BJ (cell line): ENCODE measurements around the gene APOM. TPM values are rescaled to one million over a fixed set of nuclear protein-coding genes. Genes with fewer than 3 reads are reported as not detected.
A peak's percentile ranks its signal among the peaks of the same experiment; 100 is the strongest.

Source experiments
- CTCF ChIA-PET: fragments of 350-600 bp; formaldehyde crosslinking; extraction: SDS; loops from one replicate; lab custom pipeline; 2021; ENCODE audit warnings: antibody characterized with exemption, inconsistent platforms; lab: Yijun Ruan, JAX
- POLR2A ChIA-PET: fragments of 300-600 bp; sonication (Branson Sonifier 250); formaldehyde crosslinking; extraction: SDS; loops from one replicate; lab custom pipeline; 2021; ENCODE audit warnings: antibody characterized with exemption; lab: Charles Lee
- DNase-seq: peaks from one replicate; pipeline ENCODE4 v3.0.0-alpha.2; 2011; ENCODE audit warnings: low read depth
- H3K27me3 ChIP-seq: 2 replicates; pipeline ENCODE4 v1.6.0; 2011; ENCODE audit warnings: low read length; ENCODE audit not compliant: control insufficient read depth, insufficient read depth
- H3K36me3 ChIP-seq: 2 replicates; pipeline ENCODE4 v1.5.1; 2011; ENCODE audit warnings: low read length; ENCODE audit not compliant: control insufficient read depth, insufficient read depth
- H3K4me3 ChIP-seq: 2 replicates; pipeline ENCODE4 v1.5.1; 2011; ENCODE audit warnings: low read depth, mild to moderate bottlenecking, control low read depth, low read length
- polyA plus RNA-seq: library from polyadenylated mRNA; depleted of rRNA; stranded (reverse); fragments of >200 nt; gene quantifications from 2 replicates; pipeline ENCODE4 v1.2.3, GENCODE V29; 2011
- TF ChIP-seq, protein P1 (sequence below): IDR thresholded peaks from 2 replicates; pipeline ENCODE4 v1.5.1; 2011; ENCODE audit warnings: low read depth, mild to moderate bottlenecking, control low read depth, inconsistent platforms, low read length, moderate library complexity; ENCODE audit not compliant: insufficient read depth

Gene APOM
- polyA plus RNA-seq, 1 experiment = 4.8 TPM

- H3K27me3 ChIP-seq = no peaks in the 10 kb centered on the region
- CTCF ChIA-PET = interaction anchor here (0.5 to 2.0 kb wide), 2 partner anchors 69 to 88 kb away, joined by 3 to 5 read pairs; no protein-coding TSS in a partner anchor
- peaks cover 3% of the 10 kb centered on the region; the same call in 1 of the 2 replicates for H3K36me3 ChIP-seq
- TF ChIP-seq, protein P1, sequence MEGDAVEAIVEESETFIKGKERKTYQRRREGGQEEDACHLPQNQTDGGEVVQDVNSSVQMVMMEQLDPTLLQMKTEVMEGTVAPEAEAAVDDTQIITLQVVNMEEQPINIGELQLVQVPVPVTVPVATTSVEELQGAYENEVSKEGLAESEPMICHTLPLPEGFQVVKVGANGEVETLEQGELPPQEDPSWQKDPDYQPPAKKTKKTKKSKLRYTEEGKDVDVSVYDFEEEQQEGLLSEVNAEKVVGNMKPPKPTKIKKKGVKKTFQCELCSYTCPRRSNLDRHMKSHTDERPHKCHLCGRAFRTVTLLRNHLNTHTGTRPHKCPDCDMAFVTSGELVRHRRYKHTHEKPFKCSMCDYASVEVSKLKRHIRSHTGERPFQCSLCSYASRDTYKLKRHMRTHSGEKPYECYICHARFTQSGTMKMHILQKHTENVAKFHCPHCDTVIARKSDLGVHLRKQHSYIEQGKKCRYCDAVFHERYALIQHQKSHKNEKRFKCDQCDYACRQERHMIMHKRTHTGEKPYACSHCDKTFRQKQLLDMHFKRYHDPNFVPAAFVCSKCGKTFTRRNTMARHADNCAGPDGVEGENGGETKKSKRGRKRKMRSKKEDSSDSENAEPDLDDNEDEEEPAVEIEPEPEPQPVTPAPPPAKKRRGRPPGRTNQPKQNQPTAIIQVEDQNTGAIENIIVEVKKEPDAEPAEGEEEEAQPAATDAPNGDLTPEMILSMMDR = no peak
- DNase-seq = no peak
- POLR2A ChIA-PET = no interaction called here
- no peak overlapping the region for H3K4me3 ChIP-seq
These were observed 45.2 kb downstream of the APOM start for GRCh38 chr6:31700740-31701401.

DNA sequence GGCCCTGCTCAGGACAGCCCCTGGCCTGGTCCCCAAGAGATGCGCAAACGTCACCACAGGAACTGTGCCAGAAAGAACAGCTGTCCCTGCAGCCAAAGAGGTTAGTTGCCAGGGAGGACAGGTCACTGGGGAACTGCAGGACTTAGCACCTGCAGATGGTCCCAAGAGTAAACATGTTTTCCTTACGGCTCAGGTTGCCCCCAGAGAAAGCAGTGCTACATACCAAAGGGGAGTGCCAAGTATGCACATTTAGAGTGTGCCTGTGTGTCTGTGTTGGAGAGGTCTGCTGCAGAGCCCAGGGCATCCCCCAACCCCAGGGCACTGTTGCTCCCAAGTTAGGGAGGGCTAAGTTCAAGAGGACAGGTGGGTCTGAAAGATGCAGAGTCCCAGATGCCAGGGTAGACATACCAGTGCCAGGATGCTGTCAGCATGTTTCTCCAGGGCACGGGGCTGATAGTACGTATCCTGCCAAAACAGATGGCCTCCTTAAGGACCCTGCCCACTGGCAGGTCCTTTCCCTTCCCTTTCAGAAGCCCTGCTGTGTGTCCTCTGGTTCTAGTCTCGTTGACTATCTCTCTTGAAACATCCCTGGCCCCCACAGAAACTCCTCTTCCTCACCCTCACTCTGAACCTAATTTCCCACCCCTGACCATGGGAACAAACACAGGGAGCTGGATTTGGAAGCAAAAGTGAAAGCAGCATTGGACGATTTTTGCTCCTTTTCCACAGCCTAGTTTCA, 46.1 kb downstream of the APOM start:
- no peaks in the 10 kb centered on the region for H3K27me3 ChIP-seq
- CTCF ChIA-PET = interaction anchor here (1.1 to 1.9 kb wide), 2 partner anchors 12 to 188 kb away, joined by 3 to 4 read pairs; no protein-coding TSS in a partner anchor
- POLR2A ChIA-PET = interaction anchor here (0.7 kb wide), 1 partner anchor 61 kb away, joined by 4 read pairs; no protein-coding TSS in a partner anchor
- no peak for DNase-seq
- peak overlapping the region; percentile 62 for H3K4me3 ChIP-seq
- TF ChIP-seq, protein P1 = no peak
- H3K36me3 ChIP-seq = peaks cover 1% of the 10 kb centered on the region; the same call in 1 of the 2 replicates

- no peaks in the 10 kb centered on the region for H3K27me3 ChIP-seq
- ChIA-PET CTCF (interaction anchor here (1.1 to 1.9 kb wide), 2 partner anchors 13 to 187 kb away, joined by 3 to 4 read pairs; no protein-coding TSS in a partner anchor), POLR2A (interaction anchor here (0.7 kb wide), 1 partner anchor 62 kb away, joined by 4 read pairs; no protein-coding TSS in a partner anchor)
- peaks cover 1% of the 10 kb centered on the region; the same call in 1 of the 2 replicates for H3K36me3 ChIP-seq
- H3K4me3 ChIP-seq = peak overlapping the region; percentile 62
- TF ChIP-seq, protein P1 = no peak
- no peak for DNase-seq
These were observed 46.7 kb downstream of the APOM start for GRCh38 chr6:31702405-31702818.

DNA sequence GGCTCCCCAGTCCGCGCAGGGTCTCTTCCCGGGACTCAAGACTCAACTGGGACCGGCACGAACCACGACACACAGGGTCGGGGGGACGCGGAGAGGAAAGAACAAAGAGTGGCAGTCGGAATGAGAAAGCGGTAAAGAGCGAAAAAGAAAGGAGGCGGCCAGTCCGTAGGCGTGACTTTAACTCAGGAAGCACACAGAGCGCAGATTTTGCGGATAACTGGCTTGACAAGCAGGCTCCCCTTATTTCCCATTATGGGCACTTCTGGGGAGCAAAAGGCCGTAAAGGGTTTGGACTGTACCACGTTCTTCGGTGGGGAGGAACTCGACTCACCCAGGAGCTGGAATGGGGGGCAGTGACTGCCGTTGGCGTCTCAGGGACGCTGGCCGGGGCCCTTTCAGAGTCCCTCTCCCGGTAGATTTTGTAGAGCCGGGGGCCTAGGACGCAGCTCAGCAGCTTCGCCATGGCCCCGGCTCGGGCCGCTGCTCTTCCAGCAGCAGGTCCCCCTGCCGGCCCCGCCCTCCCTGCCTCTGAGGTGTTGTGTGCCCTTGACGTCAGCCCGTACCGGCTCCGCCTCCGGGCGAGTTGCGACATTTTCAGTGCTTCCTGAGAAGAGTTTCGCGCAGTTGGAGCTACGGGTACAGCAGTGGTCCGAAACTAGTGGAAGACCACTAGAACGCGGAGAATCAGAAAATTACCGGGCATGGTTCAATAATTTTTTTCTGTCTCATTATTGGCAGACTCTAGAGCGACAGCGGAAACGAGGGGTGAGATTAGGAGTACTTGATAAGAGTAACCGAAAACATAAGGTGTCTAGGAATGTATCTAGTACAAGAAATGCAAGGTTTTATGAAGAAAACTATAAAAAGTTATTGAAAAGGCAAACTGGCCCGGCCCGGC, 47.4 kb downstream of the APOM start, which contains the start of gene ABHD16A:
Gene ABHD16A (minus strand): TSS at position 506 of the 898 bp plus-strand sequence. CDS start 43 bp downstream, at position 463.
- POLR2A ChIA-PET = interaction anchor here (0.7 kb wide), 1 partner anchor 62 kb away, joined by 4 read pairs; no protein-coding TSS in a partner anchor
- DNase-seq = peak; percentile 93
- TF ChIP-seq, protein P1 = peak; percentile 6; the same call in 1 of the 2 replicates
- no peaks in the 10 kb centered on the region for H3K27me3 ChIP-seq
- peaks cover 1% of the 10 kb centered on the region; the same call in 1 of the 2 replicates for H3K36me3 ChIP-seq
- peak within 1 kb of the TSS; percentile 62 for H3K4me3 ChIP-seq
- CTCF ChIA-PET = interaction anchor here (0.5 to 1.9 kb wide), 6 partner anchors 8 to 186 kb away, joined by 3 to 4 read pairs (median 3); partner anchors contain the start of gene LY6G5C
